Measurements from ENCODE around the gene CACNA2D2.

The CACNA2D2 gene

DNA sequence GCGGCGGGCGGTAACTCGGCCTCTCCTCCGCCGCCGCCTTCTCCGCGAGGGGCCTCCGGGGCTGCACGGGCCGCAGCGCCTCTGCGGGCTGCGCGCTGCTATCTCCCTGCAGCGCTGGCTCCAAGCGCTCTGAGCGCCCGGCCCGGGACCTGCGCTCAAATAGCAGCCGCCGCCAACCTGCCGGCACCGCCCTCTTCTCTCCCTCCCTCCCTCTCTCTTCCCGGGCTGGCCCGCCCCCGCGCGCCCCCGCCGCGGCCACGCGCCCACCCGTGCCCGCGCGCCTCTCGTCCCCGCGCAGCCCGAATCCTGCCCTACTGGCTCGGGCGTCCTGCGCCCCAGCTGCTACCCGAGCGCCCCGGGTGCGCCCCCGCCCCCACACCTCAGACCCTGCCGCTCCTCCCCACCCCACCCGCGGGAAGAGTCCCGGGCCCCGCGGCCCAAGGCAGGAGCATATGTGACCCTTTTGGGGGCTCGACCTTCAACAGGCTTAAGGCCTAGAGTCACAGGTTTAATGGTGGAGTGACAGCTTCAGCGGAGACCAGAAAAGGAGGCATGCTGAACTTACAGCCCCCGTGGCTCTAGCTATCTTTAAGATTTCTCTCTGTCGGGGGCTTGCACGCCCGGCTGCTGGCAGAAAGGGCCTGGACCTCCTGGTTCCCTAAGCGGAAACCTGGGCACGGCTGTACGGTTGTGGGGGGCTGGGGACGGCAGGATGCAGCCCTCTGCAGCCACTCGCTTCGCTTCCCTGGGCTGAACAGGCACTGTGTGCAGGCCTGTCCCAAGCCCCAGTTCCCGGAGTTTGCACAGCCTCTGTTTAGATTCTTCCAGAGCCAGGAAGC, at the start of gene CACNA2D2:
Gene CACNA2D2 (minus strand): TSS at position 131 of the 839 bp plus-strand sequence. CDS start 211 bp downstream, outside the sequence.
- DNase-seq = no peak

DNA sequence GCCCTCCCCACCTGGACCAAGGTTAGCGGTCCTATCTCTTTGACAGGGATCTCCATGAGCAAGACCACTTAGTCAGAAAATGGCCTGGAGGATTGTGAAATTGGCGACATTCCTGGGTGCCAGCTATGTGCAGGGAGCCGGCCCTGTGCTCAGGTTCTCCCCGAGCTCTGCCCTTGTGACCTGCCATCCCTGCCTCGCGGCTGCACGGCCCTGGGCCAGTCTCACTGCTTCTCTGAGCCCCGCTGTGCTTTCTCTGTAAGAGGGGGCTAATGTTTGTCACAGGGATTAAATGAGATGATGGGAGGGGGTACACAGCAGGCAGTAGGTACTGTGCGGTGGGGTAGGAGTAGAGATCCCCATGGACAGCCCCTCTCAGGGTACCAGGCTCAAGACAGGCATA, 49.2 kb upstream of the CACNA2D2 start:
- no peak for DNase-seq

DNA sequence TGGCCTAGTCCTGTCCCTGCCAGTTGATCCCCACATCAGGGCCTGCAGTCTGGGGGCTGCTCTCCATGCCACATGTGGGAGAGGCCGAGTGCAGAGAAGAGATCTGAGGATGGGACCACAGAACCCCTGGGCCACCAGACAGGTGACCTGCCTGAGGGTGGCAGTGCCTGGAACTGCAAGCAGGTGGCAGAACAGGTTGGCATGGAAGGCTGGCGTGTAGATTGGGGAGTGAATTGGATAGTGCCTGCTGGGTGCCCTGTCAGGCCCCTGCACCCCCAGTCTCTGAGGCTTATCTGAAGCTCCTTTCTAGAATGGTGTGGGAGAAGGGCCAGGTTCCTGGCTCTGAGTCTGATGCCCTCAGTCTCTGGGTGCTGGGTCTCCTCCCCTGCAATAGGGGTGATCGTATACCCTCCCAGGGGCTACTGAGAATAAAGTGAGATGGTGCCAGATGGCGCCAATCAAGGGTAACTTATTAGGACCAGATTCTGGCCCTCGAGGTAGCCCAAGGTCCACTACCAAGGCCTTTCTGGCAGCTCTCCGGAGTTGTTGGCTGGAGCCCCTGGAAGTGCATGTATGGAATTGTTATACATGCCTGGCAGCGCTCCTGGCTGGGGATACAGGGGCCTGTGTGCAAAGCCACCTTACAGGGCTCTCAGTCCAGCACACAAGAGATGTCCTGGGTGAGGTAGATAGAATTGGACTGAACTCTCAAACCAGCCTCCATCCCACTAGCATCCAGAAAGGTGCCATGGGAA, 48.4 kb upstream of the CACNA2D2 start:
- no peak for DNase-seq

DNA sequence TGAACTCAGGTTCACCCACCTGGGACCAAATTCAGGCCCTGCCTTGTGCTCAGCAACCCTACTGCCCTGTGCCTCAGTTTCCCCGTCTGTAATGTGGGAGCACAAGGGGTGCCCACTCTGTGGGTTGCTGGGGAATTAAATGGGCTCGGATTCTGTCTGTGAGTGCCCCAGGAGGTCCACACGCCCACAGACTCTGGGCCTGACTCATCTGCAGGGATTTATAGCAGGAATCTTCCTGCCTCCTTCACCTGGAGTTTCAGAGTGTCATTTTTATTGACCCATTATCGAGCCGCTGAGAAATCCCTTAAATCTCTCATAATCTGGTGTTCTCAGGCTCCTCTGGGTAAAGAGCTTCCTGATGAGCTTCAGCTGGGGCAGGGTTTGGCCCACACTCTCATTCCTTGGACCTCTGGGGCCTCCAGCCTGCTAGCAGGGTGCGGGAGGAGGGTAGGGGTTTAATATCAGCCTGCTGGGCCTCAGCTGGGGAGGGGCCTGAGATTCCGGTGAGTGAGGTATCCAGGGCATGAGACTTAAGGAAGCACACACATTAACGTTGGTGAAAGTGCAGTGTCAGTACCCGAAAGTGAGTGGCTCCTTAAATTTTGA, 47.7 kb upstream of the CACNA2D2 start:
- DNase-seq = no peak

DNA sequence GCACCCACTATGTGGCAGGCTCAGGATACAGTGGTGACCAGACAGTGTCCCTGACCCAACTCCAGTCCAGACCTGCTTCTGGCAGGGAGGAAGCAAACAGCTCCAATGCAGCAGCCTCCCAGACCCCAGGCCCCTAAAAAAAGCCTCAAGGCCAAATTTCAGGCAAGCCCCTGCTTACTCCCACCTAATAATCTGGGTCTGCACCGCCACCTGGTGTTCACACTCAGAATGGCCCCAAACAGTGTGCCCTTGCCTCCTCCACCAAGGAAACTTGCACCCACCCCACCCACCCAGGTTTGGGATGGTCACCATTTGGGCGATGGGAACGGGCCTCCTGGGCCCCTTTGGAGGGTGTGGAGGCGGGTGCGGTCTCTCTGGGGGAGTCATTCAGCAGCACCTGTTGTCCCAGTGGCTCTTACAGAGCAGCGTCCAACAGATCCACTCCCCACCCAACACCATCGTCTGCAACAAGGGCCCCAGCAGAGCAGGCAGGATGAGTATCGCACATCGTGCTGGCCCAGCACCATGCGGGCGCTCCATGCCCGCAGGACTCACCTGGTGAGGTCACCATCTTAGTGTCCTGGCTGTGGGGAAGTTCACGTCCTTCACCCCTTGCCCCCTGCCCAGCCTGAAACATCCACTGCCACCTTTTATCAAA, 46.8 kb upstream of the CACNA2D2 start:
- DNase-seq = peak; percentile 79

DNA sequence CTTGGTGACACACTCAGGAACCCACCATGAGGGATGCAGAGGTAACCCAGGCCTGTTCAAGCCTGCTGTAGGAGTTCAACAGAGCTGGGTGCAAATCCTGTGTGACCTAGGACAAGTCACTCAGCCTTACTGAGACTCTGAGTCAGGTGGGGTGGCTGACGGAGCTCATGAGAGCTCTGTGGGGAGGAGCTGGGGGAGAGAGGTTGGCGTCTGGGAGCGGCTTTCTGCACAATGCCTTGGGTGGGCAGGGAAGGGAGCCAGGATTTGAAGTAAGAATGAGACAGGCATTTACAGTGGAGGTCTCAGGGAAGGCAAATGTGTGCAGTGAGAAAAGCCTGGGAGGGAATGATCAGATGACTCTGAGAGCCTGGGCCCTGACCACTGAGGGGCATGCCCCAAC, 45.8 kb upstream of the CACNA2D2 start:
- DNase-seq = no peak

DNA sequence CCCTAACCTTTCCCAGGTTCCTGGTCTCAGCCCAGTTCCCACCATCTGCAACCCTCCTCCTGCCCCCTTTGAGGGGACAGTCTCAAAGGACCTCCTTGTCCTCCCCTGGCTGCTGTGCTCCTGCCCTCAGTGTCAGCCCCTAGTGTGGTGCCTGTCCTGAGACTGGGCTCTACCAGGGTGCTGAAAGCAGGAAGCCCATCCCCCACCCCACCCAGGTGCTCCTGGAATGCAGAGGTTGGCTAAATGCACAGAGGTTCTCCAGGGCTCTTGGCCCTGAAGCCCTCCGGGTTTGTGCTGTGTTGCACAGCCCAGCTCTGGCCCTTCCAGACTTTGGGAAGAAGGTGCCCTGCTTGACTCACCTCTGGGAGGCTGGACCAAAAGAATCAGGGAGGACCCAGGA, 42.3 kb upstream of the CACNA2D2 start:
- no peak for DNase-seq

DNA sequence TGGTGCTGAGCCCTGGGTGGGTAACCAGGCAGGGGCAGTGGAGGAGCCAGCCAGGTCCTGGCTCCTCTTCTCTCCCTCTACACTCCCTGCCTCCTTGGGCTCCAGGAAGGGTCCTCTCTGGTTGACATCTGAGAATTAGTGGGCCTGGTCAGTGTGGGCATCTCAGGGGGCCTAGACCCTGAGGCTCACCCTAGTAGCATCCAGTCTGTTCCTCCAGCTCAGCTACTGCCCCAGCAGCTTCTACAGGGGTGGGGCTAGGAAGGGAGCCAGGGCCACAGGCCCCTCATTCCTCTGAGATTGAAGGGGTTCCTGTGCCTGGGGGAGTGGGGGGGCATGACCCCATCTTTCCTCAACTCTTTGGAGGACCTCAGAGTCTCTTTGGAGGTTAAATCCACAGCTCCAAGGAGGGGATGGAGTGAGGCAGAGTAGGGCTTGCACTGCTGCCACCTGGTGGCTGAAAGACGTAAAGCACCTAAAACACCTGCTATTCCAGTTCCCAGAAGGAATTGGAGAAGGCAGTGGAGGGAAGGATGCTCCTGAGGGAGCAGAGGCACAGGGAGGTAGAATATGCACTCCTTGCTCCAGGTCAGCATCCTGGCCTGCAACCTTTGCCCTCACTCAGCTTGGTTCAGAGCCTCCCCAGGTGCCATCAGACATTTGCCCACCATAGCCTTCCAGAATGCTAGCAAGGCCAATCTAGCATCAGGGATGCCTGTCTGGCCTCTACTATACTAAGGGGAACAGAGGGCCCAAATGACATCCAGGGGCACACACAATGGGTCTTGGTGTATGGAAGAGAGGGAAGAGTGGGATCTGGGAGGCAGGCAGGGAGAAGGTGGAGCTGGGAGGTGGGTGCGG, 39.0 kb upstream of the CACNA2D2 start:
- peak; percentile 92 for DNase-seq

DNA sequence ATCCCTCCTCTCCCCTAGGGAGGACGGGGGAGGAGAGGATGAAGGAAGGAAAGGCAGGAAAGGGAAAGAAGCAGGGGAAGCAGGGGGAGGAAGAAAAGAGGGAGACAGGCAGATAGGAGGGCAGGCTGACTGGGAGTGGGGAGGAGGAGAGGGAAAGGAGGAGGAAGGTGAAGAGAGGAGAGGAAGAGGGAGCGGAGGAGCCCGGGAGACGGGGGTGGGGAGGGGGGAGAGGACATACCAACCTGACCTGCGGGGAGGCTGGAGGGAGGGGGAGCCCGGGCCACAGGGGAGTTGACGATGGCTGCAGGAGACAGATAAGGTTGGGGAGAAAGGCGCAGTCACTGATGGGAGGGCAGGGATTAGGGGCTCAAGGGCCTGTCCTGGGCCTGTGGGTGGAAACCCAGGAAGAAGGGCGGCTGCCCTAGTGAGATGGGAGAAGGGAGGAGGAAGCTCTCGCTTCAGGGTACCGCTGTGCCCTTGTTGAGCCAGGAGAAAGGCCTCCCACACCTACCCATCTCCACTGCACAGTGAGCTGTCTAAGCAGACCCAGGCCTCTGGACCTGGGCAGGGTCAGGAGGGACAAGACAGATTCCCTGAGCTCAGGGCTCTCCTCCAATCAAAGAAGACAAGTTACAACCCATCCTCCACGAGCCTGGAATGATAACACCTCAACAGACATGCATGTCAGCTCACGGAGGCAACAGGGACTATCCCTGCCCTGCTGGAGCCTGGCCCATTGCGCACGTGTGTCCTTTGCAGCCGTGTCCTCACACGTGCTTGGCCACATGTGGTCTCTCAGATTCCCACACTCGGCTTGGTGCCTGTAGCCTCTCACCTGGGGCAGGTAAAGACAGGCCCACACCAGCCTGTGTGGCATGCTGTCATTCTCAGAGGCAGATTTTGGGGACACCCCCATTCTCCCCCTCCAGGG, 36.2 kb upstream of the CACNA2D2 start:
- DNase-seq = no peak

DNA sequence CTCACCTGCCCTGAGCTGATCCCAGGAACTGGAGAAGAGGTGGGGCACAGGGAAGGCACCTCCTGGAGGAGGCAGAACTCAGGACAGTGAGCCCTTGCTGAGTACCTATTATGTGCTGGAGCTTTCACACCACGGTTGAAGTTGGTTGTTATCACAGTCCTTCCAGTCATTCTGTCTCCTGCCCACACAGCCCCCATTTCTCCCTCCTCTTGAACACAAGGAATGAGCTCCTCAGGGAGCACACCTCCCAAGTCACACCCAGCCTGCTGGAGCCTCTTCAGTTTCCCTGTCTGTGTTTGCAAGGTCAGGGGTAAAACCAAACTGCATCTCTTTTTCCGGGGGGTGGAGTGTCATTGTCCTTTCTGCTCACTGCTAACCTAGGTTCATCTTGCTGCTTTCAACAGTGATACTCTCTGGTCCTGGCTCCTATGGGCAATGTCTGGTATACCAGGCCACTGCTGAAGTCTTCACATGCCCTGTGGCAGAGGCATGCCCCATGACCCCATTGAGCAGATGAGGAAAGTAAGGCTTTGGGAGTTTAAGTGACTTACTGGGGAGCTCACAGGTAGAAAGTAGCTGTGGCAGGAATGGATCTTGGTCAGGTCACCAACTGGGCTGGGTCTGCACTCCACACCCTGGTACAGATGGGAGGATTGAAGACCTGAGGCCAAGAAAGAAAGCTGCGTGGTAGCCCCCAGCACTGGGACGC, 34.1 kb upstream of the CACNA2D2 start:
- no peak for DNase-seq

DNA sequence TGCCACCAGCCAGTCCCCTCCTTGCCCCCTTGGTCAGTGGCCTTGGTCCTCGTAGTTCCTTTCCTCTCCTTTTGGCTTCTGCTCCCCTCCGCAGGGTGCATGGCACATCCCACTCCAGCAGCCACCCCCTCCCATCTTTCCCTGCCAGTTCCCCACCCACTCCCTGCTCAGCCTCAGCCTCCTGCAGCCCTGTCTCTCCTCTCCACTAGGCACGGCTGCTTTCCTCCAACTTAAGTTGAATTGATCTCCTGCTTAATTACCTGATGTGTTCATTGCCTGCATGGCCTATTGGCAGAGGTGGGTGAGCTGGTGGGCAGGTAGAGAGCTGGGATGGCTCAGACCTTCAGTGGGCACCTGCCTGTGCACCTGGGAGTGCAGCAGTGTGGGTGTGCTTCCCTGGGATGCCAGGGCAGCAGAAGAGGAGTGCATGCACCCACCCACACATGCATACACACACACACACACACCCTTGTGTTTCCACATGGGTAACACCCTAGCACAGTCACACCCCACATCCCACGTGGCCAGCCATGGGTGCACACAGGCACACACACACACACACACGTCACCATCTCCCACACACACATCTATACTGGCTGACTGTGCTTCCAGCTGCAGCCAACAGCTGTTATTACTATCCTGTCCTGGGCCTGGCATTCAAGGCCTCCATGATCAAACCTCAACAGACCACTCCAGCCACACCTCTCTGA, 33.2 kb upstream of the CACNA2D2 start:
- DNase-seq = no peak

DNA sequence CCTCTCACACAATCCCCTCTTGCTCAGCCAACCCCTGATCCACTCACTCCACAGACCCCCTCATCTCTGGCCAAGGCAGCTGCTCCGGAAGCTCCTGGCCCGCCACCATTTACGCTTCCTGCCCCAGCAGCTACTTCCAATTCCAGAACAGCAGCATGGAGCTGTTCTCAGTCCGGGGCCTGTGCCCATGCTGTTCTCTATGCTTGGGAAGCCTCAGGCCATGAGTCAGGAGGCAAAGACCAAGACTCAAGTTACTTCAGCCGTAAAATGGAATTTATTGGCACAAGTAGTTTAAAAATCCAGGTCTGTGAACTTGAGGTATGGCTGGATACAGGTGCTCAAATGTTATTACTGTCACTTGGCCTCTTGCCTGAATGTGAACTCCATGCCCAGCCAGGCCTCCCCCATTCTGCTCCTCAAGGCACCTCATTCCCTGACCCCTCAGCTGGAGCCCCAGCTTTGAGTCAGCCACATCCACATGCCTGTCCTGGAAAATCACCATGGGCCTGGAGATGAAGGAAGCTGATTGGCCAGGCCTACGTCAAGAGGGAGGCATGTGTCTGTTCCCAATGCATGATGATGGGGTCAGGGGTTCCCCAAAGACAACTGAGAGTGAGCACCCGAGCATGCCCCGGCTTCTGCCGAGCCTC, 31.4 kb upstream of the CACNA2D2 start:
- no peak for DNase-seq

DNA sequence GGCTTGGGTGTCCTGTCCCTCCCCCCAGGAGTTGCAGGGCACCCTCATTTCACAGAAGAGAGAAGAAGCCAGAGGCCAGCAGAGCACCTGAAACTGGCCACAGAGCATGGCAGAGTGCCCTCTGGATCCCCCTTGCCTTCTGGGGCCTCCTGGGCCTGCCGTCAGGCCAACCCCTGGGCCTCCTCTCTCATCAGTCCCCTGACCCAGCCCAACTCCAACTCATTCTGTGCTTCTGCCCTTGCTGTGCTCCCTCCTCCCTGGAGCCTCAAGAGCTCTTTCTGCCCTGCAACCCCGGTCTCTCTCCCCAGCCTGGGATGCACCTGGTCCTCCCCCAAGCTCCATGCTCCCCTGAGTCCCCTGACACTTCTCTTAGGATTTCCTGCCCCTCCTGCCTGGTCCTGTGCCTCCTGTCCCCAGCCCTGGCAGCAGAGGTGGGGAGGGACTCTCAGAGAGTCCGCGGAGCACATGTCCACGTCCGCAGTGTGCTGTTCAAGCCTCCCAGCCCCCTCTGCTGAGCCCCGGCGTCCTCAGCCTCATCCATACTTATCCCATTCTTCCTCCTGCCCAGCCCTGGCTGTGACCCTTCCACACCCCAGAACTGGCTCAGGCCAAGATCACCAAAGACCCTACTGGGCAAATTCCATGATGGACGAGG, 30.5 kb upstream of the CACNA2D2 start:
- no peak for DNase-seq

DNA sequence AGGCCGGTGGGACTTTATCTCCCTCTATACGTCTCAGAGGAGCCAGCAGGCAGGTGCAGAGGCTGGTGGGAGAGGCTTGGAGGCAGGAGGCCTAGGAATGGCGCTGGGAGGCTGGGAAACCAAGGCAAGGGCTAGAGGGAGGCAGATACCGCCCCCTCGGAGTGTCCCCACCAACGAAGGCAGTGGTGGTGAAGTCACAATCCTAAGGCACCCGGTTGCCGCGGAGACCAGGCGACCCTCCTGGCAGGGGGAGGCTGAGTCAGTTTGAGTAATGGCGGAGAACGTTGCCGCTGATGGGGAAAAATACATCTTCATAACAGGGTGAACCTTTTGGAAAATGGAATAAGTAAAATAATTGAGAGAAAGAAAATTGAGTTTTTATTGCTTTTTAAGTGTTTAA, 29.9 kb upstream of the CACNA2D2 start:
- DNase-seq = no peak

DNA sequence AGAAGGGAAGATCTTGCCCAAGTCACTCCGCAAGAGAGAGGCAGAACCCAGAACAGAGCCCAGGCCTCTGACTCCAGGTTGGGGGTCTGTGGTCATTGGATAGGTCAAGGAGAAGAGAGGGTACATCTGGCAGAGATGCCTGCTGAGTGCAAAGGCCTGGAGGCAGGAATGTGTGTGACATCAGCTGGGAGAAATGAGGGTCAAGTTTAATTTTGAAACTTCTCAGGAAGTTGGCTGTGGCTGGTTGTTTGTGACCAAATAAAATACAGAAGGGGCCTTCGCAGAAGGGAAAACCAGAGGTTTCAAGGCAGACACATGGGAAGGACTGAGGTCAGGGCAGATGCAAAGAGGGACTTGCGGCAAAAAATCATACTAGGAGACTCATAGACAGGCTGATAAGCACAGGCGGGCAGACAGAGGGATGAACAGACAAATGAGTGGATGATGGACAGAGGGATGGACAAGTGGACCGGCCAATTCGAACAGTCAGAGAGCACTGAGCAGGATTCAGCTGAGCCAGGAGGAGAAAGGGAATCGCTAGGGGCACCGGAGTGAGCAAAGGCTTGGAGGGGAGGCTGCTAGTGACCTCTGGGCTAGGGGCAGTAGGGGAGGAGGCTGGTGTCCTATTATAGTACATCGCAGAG, 28.8 kb upstream of the CACNA2D2 start:
- DNase-seq = no peak

DNA sequence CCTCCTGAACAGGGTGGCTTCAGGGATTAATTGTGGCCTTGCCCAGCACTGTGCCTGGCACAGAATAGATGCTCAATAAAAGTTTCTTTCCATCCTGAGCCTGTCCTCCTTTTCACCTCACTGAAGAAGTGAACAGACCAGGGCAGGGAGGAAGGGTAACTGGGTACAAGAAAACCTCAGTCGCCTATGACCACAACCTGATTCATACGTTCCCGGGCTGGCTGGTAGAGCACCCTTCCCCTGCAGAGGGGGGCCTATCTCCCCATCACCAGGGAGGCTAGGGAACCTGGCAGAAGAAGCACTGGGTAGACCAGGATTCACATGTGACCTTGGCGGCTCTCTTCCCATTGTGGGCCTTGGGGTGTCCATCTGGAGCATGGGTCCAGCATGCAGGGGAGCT, 27.8 kb upstream of the CACNA2D2 start:
- DNase-seq = no peak

DNA sequence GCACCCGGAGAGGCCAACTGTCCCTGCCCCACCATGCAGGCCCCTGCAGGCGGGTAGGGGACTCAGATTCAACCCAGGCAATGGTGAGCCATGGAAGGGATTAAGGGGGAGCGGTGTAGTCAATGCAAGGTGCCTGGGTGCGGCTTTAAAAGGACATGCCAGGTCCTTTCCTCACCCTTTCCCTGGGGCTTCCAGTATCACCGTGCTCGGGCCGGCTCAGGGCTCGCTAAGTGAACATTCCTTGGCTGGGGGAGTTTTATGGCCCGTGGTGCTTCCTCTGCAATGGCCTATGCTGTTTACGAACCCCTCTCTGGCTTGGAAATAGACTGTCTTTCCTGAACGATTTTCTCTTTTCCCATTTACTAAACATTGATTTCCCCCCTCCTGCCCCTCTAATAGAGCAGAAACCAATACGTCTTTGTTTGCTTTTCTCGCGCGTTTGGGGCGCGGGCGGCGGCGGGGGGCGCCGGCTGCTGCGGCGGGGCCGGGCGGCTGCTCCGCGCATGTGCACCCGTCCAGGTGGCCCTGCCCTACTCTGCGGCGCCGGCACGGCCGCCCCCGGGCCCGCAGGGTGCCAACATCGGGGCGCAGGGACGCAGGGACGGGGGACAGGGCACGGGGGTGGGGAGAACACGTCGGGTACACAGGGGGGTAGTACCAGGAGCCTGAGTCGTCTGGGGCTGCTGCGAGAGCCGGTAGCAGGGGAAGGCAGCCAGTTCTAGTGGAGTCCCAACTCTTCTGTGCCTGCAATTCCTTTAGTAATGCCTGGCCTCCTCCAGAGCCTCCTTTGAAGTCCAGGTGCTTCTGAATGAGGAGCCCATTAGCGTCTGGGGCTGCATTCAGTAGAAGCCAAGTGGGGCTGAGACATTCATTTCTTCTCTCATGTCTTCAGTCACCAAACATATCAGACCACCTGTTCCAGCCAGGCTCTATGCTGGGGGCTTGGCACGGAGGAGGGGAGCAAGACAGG, 26.9 kb upstream of the CACNA2D2 start:
- peak; percentile 47 for DNase-seq

Data from retina (tissue), 1 donor.